ENCODE data around the gene PCDH17.

The PCDH17 gene

DNA sequence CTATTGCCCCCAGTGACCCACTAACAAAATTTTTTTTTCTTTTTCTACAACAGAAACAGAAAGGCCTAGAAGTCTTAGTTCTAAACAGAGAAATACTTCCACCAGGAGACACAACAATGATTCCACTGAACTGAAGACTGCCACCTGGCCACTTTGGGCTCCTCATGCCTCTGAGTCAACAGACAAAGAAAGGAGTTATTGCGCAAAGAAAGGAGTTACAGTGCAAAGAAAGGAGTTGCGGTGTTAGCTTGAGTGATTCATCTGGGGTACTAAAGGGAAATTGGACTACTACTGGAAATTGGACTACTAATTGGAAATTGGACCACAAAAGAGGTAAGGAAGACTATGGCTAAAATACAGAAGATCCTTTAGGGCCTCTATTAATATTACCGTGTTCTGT lies 116.6 kb downstream of the PCDH17 start:
- no peaks in the 10 kb centered on the region for H3K27me3 ChIP-seq (replicated peaks; ENCODE audit: control insufficient read depth, insufficient read depth, low read length)
- no peak overlapping the region for H3K9ac ChIP-seq (ENCODE audit: low read length)
- no peaks in the 10 kb centered on the region for H3K36me3 ChIP-seq (ENCODE audit: control insufficient read depth, insufficient read depth, low read length, severe bottlenecking)
- H3K4me1 ChIP-seq (ENCODE audit: control insufficient read depth, insufficient read depth, low read length), result no peaks in the 10 kb centered on the region
- H3K9me3 ChIP-seq (ENCODE audit: control insufficient read depth, low read length), result peaks cover 8% of the 10 kb centered on the region
- H3K4me3 ChIP-seq (ENCODE audit: low read length), result no peak overlapping the region
- no peak for DNase-seq (ENCODE audit: low read depth)

DNA sequence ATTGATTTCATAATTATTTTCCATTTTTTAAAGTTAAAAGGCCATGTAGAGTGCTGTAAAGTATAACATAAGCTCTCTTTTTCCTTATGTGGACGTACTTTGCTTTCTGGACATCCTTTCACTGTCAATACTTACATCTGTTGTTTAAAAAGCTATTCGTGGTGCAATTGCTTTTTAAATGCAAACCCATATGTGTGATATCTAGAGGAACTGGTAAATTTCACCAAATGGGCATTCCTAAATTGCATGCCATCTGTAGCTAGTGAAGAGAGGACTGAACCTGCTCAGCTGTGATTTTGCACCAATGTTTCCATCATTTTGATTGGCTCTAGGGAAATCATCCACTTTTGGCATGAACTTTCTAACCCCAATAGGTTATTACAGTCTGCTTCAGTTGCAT lies 129.4 kb downstream of the PCDH17 start:
- Histone ChIP-seq H3K9me3 (ENCODE audit: control insufficient read depth, low read length) (no peaks in the 10 kb centered on the region), H3K36me3 (ENCODE audit: control insufficient read depth, insufficient read depth, low read length, severe bottlenecking) (no peaks in the 10 kb centered on the region), H3K9ac (ENCODE audit: low read length) (no peak overlapping the region), H3K4me1 (ENCODE audit: control insufficient read depth, insufficient read depth, low read length) (no peaks in the 10 kb centered on the region), H3K4me3 (ENCODE audit: low read length) (no peak overlapping the region), H3K27me3 (replicated peaks; ENCODE audit: control insufficient read depth, insufficient read depth, low read length) (no peaks in the 10 kb centered on the region)
- DNase-seq (ENCODE audit: low read depth), result no peak

- DNase-seq (ENCODE audit: low read depth), result no peak
Measured at GRCh38 chr13:57763689-57764088, 132.1 kb downstream of the PCDH17 start.

More at GRCh38 chr13:57763689-57764088, 132.1 kb downstream of the PCDH17 start:
- Histone ChIP-seq H3K4me1 (ENCODE audit: control insufficient read depth, insufficient read depth, low read length) (no peaks in the 10 kb centered on the region), H3K9me3 (ENCODE audit: control insufficient read depth, low read length) (no peaks in the 10 kb centered on the region), H3K9ac (ENCODE audit: low read length) (no peak overlapping the region), H3K36me3 (ENCODE audit: control insufficient read depth, insufficient read depth, low read length, severe bottlenecking) (no peaks in the 10 kb centered on the region), H3K4me3 (ENCODE audit: low read length) (no peak overlapping the region), H3K27me3 (replicated peaks; ENCODE audit: control insufficient read depth, insufficient read depth, low read length) (no peaks in the 10 kb centered on the region)
